VCaP (cell line): Measurements from ENCODE around the gene MORF4L2.

Source experiments
- H3K27ac ChIP-seq: fragments of 450-650 bp; 2 replicates; pipeline ENCODE4 v1.5.1; 2017
- CTCF ChIP-seq: fragments of 450-650 bp; conservative IDR thresholded peaks from 2 replicates; pipeline ENCODE4 v1.5.1; 2017; ENCODE audit warnings: mild to moderate bottlenecking, moderate library complexity

Gene MORF4L2

GRCh38 chrX:103699243-103699642 lies 12.7 kb upstream of the MORF4L2 start:
- no peak for TF ChIP-seq CTCF
- peak overlapping the region; percentile 53 for H3K27ac ChIP-seq

- no peak for TF ChIP-seq CTCF
- H3K27ac ChIP-seq = no peak overlapping the region
Observed at GRCh38 chrX:103697687-103698086, 11.2 kb upstream of the MORF4L2 start.

- H3K27ac ChIP-seq = no peak overlapping the region
- no peak for TF ChIP-seq CTCF
Observed at GRCh38 chrX:103691059-103691458, 4.6 kb upstream of the MORF4L2 start.

- TF ChIP-seq CTCF = peak; percentile 63
- no peak overlapping the region for H3K27ac ChIP-seq
Observed at GRCh38 chrX:103688946-103689345, 2.4 kb upstream of the MORF4L2 start.

GRCh38 chrX:103687696-103688201 lies 1.2 kb upstream of the MORF4L2 start:
- H3K27ac ChIP-seq = peak overlapping the region; percentile 85
- TF ChIP-seq CTCF = peak; percentile 62

- no peak for TF ChIP-seq CTCF
- peak overlapping the region; percentile 85 for H3K27ac ChIP-seq
Observed at GRCh38 chrX:103687073-103687695, 685 bp upstream of the MORF4L2 start.

- H3K27ac ChIP-seq = peak overlapping the region; percentile 85
- TF ChIP-seq CTCF = no peak
Observed at GRCh38 chrX:103685396-103685795, 1.1 kb downstream of the MORF4L2 start.
